Thoracic aorta (tissue), 2 donors: ENCODE results near the gene RHBDD2. TPM values are rescaled to one million over a fixed set of nuclear protein-coding genes. Genes with fewer than 3 reads are reported as not detected.
"Not testable (repeated sequence)": the region's sequence is repeated elsewhere in the genome, so short reads cannot be mapped to it uniquely, and the experiment has no call there.

ENCODE experiments used
- ATAC-seq: fragments of 150-250 bp; one replicate; pipeline ENCODE4 v1.8.0; 2017; ENCODE audit warnings: low read depth; ENCODE audit not compliant: insufficient number of reproducible peaks, low FRiP score
- DNase-seq: peaks from one replicate; pipeline ENCODE4 v3.0.0-alpha.2; 2020; ENCODE audit warnings: low spot score
- H3K27ac ChIP-seq, 2 donors: fragments of 200-600 bp; sonication (generic); 1 replicate in 1 of 2; 2 replicates in 1 of 2; pipeline ENCODE4 v1.5.1; 2016; ENCODE audit warnings: mild to moderate bottlenecking in 2 of 2, moderate library complexity in 2 of 2
- H3K27me3 ChIP-seq: fragments of 200-600 bp; sonication (generic); replicated peaks from 2 replicates; pipeline ENCODE4 v1.6.0; 2016; ENCODE audit warnings: mild to moderate bottlenecking; ENCODE audit not compliant: insufficient read depth
- H3K36me3 ChIP-seq: fragments of 200-600 bp; sonication (generic); one replicate; pipeline ENCODE4 v1.5.1; 2016
- H3K4me1 ChIP-seq, 2 donors: fragments of 200-600 bp; sonication (generic); 1 replicate in 1 of 2; 2 replicates in 1 of 2; pipeline versions ENCODE4 v1.5.1 to v1.6.0; 2016; ENCODE audit warnings: low read depth in 2 of 2, mild to moderate bottlenecking in 1 of 2; ENCODE audit not compliant: control insufficient read depth in 1 of 2
- H3K4me3 ChIP-seq: fragments of 200-600 bp; sonication (generic); 2 replicates; pipeline ENCODE4 v1.5.1; 2016; ENCODE audit warnings: mild to moderate bottlenecking
- H3K9me3 ChIP-seq: fragments of 200-600 bp; sonication (generic); 2 replicates; pipeline ENCODE4 v1.5.1; 2016
- total RNA-seq, 2 donors: library from RNA; depleted of rRNA; stranded (reverse); fragments of >200 nt; gene quantifications; one replicate each; pipeline versions ENCODE4 v1.1.0 to v1.2.3, GENCODE V29; 2016
- TF ChIP-seq, protein P1 (sequence below): fragments of 200-600 bp; sonication (generic); IDR thresholded peaks from one replicate; pipeline ENCODE4 v1.5.1; 2019; ENCODE audit warnings: antibody characterized with exemption

The RHBDD2 gene
- total RNA-seq, 2 donors from 2014 or later = 36.5 to 52.4 TPM

DNA sequence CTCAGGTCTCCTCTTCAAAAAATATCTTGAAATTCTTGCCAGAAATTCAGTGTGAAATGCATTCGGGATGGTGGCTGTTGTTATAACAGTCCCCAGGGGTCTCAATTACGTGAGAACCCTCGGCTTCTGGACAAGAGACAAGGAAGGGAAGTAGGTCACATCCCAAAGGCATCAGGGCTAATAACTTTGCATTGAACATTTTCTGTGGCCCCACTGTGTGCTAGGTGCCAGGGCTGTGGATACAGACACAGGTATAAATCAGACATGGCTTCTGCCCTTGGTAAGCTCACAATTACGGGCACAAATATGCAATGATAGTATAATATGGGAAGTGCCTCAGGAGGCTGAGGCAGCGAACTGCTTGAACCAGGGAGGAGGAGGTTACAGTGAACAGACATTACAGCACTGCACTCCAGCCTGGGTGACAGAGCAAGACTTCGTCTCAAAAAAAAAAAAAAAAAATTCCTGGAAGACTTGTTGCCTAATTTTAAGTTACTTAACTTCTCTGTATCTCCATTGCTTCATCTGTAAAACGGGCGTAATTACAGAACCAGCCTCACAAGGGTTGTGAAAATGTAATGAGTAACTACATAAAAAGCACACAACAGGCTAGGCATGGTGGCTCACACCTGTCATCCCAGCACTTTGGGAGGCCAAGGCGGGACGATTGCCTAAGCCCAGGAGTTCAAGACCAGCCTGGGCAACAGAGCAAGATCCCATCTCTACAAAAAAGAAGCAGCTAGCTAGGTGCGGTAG lies 2.5 kb upstream of the RHBDD2 start:
- Histone ChIP-seq H3K9me3 (no peaks in the 10 kb centered on the region), H3K4me1 (peaks cover 10 to 32% of the 10 kb centered on the region in 2 donors), H3K4me3 (no peak overlapping the region), H3K27ac (no peak overlapping the region), H3K36me3 (peaks cover 5% of the 10 kb centered on the region), H3K27me3 (no peaks in the 10 kb centered on the region)
- ATAC-seq (no peak), DNase-seq (no peak)
- TF ChIP-seq, protein P1, sequence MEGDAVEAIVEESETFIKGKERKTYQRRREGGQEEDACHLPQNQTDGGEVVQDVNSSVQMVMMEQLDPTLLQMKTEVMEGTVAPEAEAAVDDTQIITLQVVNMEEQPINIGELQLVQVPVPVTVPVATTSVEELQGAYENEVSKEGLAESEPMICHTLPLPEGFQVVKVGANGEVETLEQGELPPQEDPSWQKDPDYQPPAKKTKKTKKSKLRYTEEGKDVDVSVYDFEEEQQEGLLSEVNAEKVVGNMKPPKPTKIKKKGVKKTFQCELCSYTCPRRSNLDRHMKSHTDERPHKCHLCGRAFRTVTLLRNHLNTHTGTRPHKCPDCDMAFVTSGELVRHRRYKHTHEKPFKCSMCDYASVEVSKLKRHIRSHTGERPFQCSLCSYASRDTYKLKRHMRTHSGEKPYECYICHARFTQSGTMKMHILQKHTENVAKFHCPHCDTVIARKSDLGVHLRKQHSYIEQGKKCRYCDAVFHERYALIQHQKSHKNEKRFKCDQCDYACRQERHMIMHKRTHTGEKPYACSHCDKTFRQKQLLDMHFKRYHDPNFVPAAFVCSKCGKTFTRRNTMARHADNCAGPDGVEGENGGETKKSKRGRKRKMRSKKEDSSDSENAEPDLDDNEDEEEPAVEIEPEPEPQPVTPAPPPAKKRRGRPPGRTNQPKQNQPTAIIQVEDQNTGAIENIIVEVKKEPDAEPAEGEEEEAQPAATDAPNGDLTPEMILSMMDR = no peak

- ATAC-seq (peak; percentile 5), DNase-seq (no peak)
- Histone ChIP-seq H3K27me3 (no peaks in the 10 kb centered on the region), H3K36me3 (peaks cover 21% of the 10 kb centered on the region), H3K9me3 (no peaks in the 10 kb centered on the region), H3K4me3 (peak overlapping the region; percentile 91), H3K4me1 (peaks cover 10 to 24% of the 10 kb centered on the region in 2 donors), H3K27ac (peak overlapping the region; percentile 61 to 75)
- TF ChIP-seq, protein P1 = no peak
These were observed 494 bp upstream of the RHBDD2 start for GRCh38 chr7:75878312-75878768.

DNA sequence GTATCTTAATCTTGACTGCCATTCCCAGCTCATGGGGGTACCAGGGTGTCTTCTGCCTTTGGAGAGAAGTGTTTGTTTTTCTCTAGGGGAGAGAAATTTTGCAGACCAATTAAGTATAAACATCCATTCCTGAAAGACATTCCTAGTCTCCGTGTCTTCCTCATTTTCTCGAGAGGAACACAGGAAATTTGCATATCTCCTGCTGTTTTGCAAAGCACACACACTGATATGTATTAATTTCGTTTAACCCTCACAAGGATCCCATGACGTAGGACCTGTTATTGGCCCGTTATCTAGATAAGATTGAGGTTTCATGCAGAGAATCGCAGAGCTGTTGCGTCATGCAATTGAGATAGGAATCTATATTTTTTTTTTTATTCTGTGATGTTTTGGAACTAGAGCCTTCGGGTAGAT lies 944 bp downstream of the RHBDD2 start:
- Histone ChIP-seq H3K27ac (peak overlapping the region in 1 of 2 donors; percentile 51), H3K4me1 (peaks cover 10 to 24% of the 10 kb centered on the region in 2 donors), H3K27me3 (no peaks in the 10 kb centered on the region), H3K36me3 (peaks cover 33% of the 10 kb centered on the region), H3K4me3 (peak overlapping the region; percentile 91), H3K9me3 (no peaks in the 10 kb centered on the region)
- TF ChIP-seq, protein P1 = no peak
- no peak for DNase-seq
- no peak for ATAC-seq

- H3K36me3 ChIP-seq = peaks cover 37% of the 10 kb centered on the region
- H3K4me3 ChIP-seq = peak overlapping the region; percentile 91
- DNase-seq (no peak), ATAC-seq (no peak)
- no peaks in the 10 kb centered on the region for H3K27me3 ChIP-seq
- H3K9me3 ChIP-seq = no peaks in the 10 kb centered on the region
- TF ChIP-seq, protein P1 = no peak
- H3K27ac ChIP-seq = no peak overlapping the region
- H3K4me1 ChIP-seq = peaks cover 10 to 24% of the 10 kb centered on the region in 2 donors
These were observed 1.4 kb downstream of the RHBDD2 start for GRCh38 chr7:75880242-75880641.

GRCh38 chr7:75881436-75882095 lies 2.7 kb downstream of the RHBDD2 start:
- Histone ChIP-seq H3K27ac (no peak overlapping the region), H3K4me1 (peaks cover 10 to 24% of the 10 kb centered on the region in 2 donors), H3K27me3 (no peaks in the 10 kb centered on the region), H3K36me3 (peaks cover 48% of the 10 kb centered on the region), H3K9me3 (no peaks in the 10 kb centered on the region), H3K4me3 (no peak overlapping the region)
- DNase-seq (no peak), ATAC-seq (no peak)
- TF ChIP-seq, protein P1 = no peak

GRCh38 chr7:75883265-75883824 lies 4.5 kb downstream of the RHBDD2 start:
- H3K4me1 ChIP-seq = peaks cover 10 to 17% of the 10 kb centered on the region in 2 donors
- H3K36me3 ChIP-seq = peaks cover 48% of the 10 kb centered on the region
- H3K27ac ChIP-seq, H3K9me3 ChIP-seq, H3K4me3 ChIP-seq, H3K27me3 ChIP-seq, DNase-seq, ATAC-seq: not testable (repeated sequence)
